ENCODE data around the gene ARHGAP20. TPM values are rescaled to one million over a fixed set of nuclear protein-coding genes. Genes with fewer than 3 reads are reported as not detected.

ARHGAP20 gene
- total RNA-seq, 1 experiment from 2014 or later = 7.9 TPM

- TF ChIP-seq CTCF (conservative IDR thresholded peaks at IDR 0.05; ENCODE audit: low read depth, low read length) (peak; percentile 52), EZH2 (IDR thresholded peaks at IDR 0.05; ENCODE audit: borderline replicate concordance, low read depth, low read length, poor library complexity, severe bottlenecking) (no peak)
- Histone ChIP-seq H3K9me3 (ENCODE audit: low read depth, low read length, poor library complexity, severe bottlenecking) (peaks cover 10% of the 10 kb centered on the region), H3K4me1 (ENCODE audit: insufficient read depth, low read length, poor library complexity, severe bottlenecking) (no peaks in the 10 kb centered on the region), H3K27me3 (replicated peaks; ENCODE audit: insufficient read depth, low read depth, low read length, poor library complexity) (no peaks in the 10 kb centered on the region), H3K36me3 (ENCODE audit: insufficient read depth, low read length, poor library complexity, severe bottlenecking) (no peaks in the 10 kb centered on the region), H3K4me3 (ENCODE audit: low read depth, low read length, poor library complexity, severe bottlenecking) (no peak overlapping the region), H3K27ac (ENCODE audit: low read depth, low read length, poor library complexity, severe bottlenecking) (no peak overlapping the region)
- ChIA-PET POLR2A (ENCODE audit: low non-redundant PET) (no interaction called here), CTCF (no interaction called here)
- no TSS peak for BruUV-seq (replicated peaks)
- peak; percentile 25 for DNase-seq (ENCODE audit: low spot score)
- intact Hi-C loops (cut with micrococcal nuclease; ENCODE audit: unreplicated experiment) = no loop called here
Measured at GRCh38 chr11:110529043-110529442, 183.2 kb downstream of the ARHGAP20 start.

- Histone ChIP-seq H3K36me3 (ENCODE audit: insufficient read depth, low read length, poor library complexity, severe bottlenecking) (no peaks in the 10 kb centered on the region), H3K4me3 (ENCODE audit: low read depth, low read length, poor library complexity, severe bottlenecking) (no peak overlapping the region), H3K4me1 (ENCODE audit: insufficient read depth, low read length, poor library complexity, severe bottlenecking) (peaks cover 10% of the 10 kb centered on the region), H3K27me3 (replicated peaks; ENCODE audit: insufficient read depth, low read depth, low read length, poor library complexity) (no peaks in the 10 kb centered on the region), H3K9me3 (ENCODE audit: low read depth, low read length, poor library complexity, severe bottlenecking) (peaks cover 15% of the 10 kb centered on the region), H3K27ac (ENCODE audit: low read depth, low read length, poor library complexity, severe bottlenecking) (no peak overlapping the region)
- BruUV-seq (replicated peaks) = no TSS peak
- POLR2A ChIA-PET (ENCODE audit: low non-redundant PET) = no interaction called here
- CTCF ChIA-PET = no interaction called here
- no peak for DNase-seq (ENCODE audit: low spot score)
- TF ChIP-seq CTCF (conservative IDR thresholded peaks at IDR 0.05; ENCODE audit: low read depth, low read length) (no peak), EZH2 (IDR thresholded peaks at IDR 0.05; ENCODE audit: borderline replicate concordance, low read depth, low read length, poor library complexity, severe bottlenecking) (no peak)
- intact Hi-C loops (cut with micrococcal nuclease; ENCODE audit: unreplicated experiment) = no loop called here
Measured at GRCh38 chr11:110527146-110527545, 185.1 kb downstream of the ARHGAP20 start.
